GM06990 (cell line): ENCODE measurements around the gene SEC14L1.

Source experiments
- DNase-seq: peaks from one replicate; pipeline ENCODE4 v3.0.0-alpha.2; 2011; ENCODE audit not compliant: insufficient read length; ENCODE audit errors: extremely low read depth
- H3K27me3 ChIP-seq: replicated peaks from 2 replicates; pipeline ENCODE4 v1.6.0; 2011; ENCODE audit warnings: low read length; ENCODE audit not compliant: control insufficient read depth, insufficient read depth
- H3K36me3 ChIP-seq: 2 replicates; pipeline ENCODE4 v1.5.1; 2011; ENCODE audit warnings: low read length; ENCODE audit not compliant: control insufficient read depth, insufficient read depth
- H3K4me3 ChIP-seq: replicated peaks from 2 replicates; pipeline ENCODE4 v1.5.1; 2011; ENCODE audit warnings: low read depth, mild to moderate bottlenecking, control low read depth, low read length
- CTCF ChIP-seq: IDR thresholded peaks from 2 replicates; pipeline ENCODE4 v1.5.1; 2011; ENCODE audit warnings: low read length, control low read depth, mild to moderate bottlenecking, inconsistent platforms; ENCODE audit not compliant: insufficient read depth, poor library complexity, severe bottlenecking

Gene SEC14L1

GRCh38 chr17:77223642-77224420 lies 83.1 kb downstream of the SEC14L1 start:
- H3K4me3 ChIP-seq, result no peak overlapping the region
- no peaks in the 10 kb centered on the region for H3K27me3 ChIP-seq
- DNase-seq, result no peak
- peaks cover 1% of the 10 kb centered on the region for H3K36me3 ChIP-seq
- no peak for TF ChIP-seq CTCF

- Histone ChIP-seq H3K27me3 (no peaks in the 10 kb centered on the region), H3K4me3 (no peak overlapping the region), H3K36me3 (no peaks in the 10 kb centered on the region; the same call in 1 of the 2 replicates)
- no peak for TF ChIP-seq CTCF
- DNase-seq, result no peak
These were observed 84.5 kb downstream of the SEC14L1 start for GRCh38 chr17:77225265-77225664.

- no peak for TF ChIP-seq CTCF
- H3K36me3 ChIP-seq, result no peaks in the 10 kb centered on the region; the same call in 1 of the 2 replicates
- DNase-seq, result no peak
These were observed 86.9 kb downstream of the SEC14L1 start for GRCh38 chr17:77227461-77228240.

GRCh38 chr17:77228241-77228752 lies 87.5 kb downstream of the SEC14L1 start:
- H3K36me3 ChIP-seq, result no peaks in the 10 kb centered on the region; the same call in 1 of the 2 replicates
- no peak for DNase-seq
- no peaks in the 10 kb centered on the region for H3K27me3 ChIP-seq
- TF ChIP-seq CTCF, result no peak
- H3K4me3 ChIP-seq, result no peak overlapping the region

More at GRCh38 chr17:77227461-77228240, 86.9 kb downstream of the SEC14L1 start:
- Histone ChIP-seq H3K27me3 (no peaks in the 10 kb centered on the region), H3K4me3 (no peak overlapping the region)

- no peak for DNase-seq
- Histone ChIP-seq H3K4me3 (no peak overlapping the region), H3K27me3 (no peaks in the 10 kb centered on the region), H3K36me3 (no peaks in the 10 kb centered on the region; the same call in 1 of the 2 replicates)
- TF ChIP-seq CTCF, result no peak
These were observed 88.0 kb downstream of the SEC14L1 start for GRCh38 chr17:77228816-77229215.
